Measurements from ENCODE around the gene ABCB6.

The ABCB6 gene

GRCh38 chr2:219168932-219169331 is 49.8 kb downstream of the ABCB6 start:
- DNase-seq (ENCODE audit: low read depth): no peak

GRCh38 chr2:219168526-219168925 is 50.2 kb downstream of the ABCB6 start:
- no peak for DNase-seq (ENCODE audit: low read depth)

GRCh38 chr2:219167997-219168396 is 50.8 kb downstream of the ABCB6 start:
- no peak for DNase-seq (ENCODE audit: low read depth)

- DNase-seq (ENCODE audit: low read depth): no peak
These were observed 53.5 kb downstream of the ABCB6 start for GRCh38 chr2:219165058-219165911.

- no peak for DNase-seq (ENCODE audit: low read depth)
These were observed 55.6 kb downstream of the ABCB6 start for GRCh38 chr2:219163156-219163555.

- no peak for DNase-seq (ENCODE audit: low read depth)
These were observed 57.7 kb downstream of the ABCB6 start for GRCh38 chr2:219161097-219161496.

- peak; percentile 95 for DNase-seq (ENCODE audit: low read depth)
These were observed 58.4 kb downstream of the ABCB6 start, which contains the start of gene NHEJ1 for GRCh38 chr2:219160186-219161017. TSS of gene NHEJ1 (minus strand) at chr2:219160815. CDS start at chr2:219158362, 2,453 bp downstream.

Data from EH (cell line).